Right lung (tissue), 5 donors: ENCODE results near the gene CRIP1. TPM values are rescaled to one million over a fixed set of nuclear protein-coding genes. Genes with fewer than 3 reads are reported as not detected.

Experiments used
- DNase-seq, 2 donors: peaks; one replicate each; pipeline ENCODE4 v3.0.0-alpha.2; 2013
- polyA plus RNA-seq, 5 donors: library from polyadenylated mRNA; unstranded; fragments of 120-200 nt; gene quantifications; one replicate each; pipeline versions ENCODE4 v1.2.1 to v1.2.3, GENCODE V29; 2013; ENCODE audit warnings: inconsistent platforms in 1 of 5, low replicate concordance in 1 of 5; ENCODE audit not compliant: insufficient read length in 5 of 5, insufficient read depth in 1 of 5

The CRIP1 gene
- polyA plus RNA-seq, 5 donors, result 68.3 to 158 (median 83.2) TPM

GRCh38 chr14:105448706-105449111 is 38.0 kb upstream of the CRIP1 start:
- peak; percentile 71 to 72 for DNase-seq

DNA sequence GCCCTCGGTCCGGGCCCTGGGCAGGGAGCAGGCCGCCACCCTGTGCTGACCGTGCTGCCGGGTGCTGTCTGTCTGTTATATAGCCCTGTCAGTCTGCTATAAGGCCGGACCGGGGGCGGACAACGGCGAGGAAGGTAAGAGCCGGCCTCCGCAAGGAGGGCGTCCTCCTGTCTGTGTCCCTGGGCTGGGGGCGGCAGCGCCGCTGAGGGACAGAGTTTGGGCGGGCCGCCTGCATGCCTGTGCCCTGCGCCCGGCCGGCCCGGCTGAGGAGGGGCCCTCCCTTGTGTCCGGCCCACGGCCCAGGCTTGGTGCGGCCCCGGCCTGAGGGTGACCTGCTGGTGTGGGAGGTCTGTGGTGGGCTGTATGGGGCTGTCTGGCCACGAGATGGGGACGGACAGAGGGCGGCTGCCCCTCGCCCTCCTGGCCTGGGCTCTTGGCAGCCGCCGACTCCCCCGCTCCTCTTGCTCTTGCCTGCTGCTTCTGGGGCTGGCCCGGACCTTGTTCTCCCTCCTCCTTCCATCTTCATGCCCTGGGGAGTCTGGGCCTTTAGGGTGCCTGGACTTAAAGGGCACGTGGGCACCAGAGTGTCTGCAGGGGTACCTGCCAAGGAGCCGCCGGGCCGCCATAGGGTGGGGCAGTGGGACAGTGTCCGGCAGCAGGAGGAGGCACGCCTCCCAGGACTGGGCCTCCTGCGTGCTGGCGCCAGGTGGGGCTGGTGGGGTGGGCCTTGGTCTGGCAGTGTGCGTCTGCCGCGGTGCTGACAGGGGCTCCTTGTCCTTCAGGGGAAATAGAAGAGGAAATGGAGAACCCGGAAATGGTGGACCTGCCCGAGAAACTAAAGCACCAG is 37.2 kb upstream of the CRIP1 start:
- no peak for DNase-seq

- no peak for DNase-seq
Observed at GRCh38 chr14:105450123-105450505, 36.6 kb upstream of the CRIP1 start.

DNA sequence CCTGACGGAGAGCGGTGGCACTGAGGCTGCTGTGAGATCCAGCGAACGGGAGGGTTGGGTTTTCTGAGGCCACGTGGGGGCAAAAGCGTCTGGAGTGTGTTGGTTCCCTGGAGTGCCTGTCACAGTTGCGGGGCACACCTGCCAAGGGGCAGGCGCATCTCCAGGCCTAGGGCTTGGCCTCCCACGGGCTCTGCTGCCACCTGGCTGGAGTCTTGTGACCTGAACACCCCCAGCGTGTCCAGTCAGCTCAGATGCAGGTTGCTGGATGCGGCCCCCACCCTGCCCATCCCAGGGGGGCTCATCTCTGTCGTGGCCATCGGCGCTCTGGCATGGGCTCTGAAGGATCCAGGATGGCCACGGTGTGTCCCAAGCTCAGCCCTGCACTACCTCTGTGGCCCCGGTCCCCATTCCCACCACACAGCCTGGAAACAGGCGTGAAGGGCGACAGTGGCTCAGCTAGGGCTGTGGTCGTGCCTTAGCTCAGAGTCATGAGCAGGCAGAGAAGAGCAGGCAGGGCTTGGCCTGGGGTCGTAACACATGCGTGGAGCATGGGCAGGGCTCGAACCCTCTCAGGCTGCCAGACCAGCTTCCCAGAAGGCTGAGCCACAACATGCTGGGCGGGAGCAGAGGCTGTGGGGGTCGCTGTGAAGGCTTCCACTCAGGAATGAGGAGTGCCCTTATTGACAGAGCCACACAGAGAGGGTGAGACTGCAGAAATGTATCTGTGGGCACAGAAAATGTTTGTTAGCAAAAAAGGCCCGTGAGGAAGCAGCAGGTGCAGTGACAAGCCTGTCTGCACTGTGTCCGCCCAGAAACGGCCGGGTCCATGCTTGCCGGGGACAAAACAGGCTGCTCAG is 35.6 kb upstream of the CRIP1 start:
- no peak for DNase-seq

- no peak for DNase-seq
Observed at GRCh38 chr14:105452963-105453362, 33.7 kb upstream of the CRIP1 start.

DNA sequence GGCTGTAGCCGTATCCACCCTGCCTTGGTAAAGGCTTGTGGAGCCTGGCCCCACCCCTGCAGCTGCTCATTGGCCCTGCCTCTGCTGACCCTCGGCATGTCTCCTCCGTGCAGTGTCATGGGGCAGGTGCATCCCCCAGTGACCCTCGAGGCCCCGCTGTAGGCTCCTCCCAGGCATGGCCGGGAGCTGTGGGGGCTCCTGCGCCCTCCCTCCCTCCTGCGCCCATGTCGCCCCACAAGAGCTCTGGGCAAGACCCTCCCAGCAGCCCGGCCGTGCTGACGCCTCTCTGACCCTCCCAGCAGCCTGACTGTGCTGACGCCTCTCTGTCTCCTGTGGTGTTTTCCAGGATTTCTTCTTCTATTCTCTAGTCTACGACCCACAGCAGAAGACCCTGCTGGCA is 32.8 kb upstream of the CRIP1 start:
- no peak for DNase-seq

- DNase-seq, result no peak
Observed at GRCh38 chr14:105455086-105455640, 31.5 kb upstream of the CRIP1 start.

DNA sequence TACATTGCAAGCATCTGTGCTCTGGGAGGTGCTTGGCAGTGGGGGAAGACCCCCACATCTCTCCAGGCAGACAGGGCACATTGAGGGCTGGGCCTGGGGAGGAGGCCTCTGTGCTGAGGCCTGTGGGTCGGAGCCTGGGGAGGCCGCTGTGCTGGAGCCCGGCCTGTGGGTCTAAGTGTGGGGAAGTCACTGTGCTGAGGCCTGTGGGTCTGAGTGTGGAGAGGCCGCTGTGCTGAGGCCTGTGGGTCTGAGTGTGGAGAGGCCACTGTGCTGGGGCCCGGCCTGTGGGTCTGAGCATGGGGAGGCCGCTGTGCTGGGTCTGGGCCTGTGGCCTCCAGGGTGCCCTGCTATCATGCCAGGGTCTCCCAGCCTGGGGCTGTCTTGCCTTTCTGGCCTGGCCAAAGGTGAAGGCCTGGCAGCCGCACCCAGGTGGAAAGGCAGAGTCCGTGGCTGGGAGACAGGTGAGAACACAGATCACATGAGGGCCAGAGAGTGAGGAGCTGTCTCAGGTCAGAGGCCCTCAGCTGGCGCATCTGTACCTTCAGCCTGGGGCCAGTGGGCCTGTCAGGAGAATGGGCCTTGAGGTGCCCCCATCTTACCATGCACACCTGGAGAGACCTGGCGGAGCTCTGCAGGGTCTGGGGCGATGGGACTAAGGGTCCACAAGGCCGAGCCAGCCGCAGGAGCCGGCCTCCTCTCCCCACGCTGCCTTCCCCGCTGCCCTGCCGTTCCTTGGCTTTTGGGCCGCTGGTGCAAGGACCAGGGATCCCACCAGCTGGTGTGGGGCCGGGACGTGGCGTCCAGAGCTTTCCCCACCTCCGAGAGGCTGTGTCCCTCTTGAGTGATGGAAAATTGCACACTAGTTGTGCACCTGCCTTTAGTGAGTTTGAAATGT is 30.7 kb upstream of the CRIP1 start:
- no peak for DNase-seq

- DNase-seq, result no peak
Observed at GRCh38 chr14:105456736-105457617, 29.7 kb upstream of the CRIP1 start.

- no peak for DNase-seq
Observed at GRCh38 chr14:105458010-105458409, 28.7 kb upstream of the CRIP1 start.

DNA sequence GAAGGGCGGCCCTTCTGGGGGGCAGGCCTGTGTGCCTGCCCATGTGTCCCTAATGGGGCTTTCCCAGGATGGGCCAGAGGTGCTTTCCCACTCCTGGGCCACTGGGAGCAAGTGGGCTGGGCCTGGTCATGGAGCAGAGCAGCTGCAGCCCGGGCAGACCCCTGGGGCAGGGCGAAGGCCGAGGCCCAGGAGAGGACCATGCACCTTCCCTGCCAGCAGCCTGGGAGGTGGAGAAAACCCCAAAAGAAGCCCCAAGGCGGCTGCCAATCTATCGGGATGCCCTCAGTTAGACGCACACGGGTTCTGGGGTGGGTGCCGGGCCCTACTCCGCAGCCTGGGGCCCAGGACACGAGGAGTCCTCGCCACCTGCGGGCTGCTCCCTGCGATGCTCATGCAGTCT is 28.1 kb upstream of the CRIP1 start:
- no peak for DNase-seq

- DNase-seq, result no peak
Observed at GRCh38 chr14:105460116-105460515, 26.6 kb upstream of the CRIP1 start.

DNA sequence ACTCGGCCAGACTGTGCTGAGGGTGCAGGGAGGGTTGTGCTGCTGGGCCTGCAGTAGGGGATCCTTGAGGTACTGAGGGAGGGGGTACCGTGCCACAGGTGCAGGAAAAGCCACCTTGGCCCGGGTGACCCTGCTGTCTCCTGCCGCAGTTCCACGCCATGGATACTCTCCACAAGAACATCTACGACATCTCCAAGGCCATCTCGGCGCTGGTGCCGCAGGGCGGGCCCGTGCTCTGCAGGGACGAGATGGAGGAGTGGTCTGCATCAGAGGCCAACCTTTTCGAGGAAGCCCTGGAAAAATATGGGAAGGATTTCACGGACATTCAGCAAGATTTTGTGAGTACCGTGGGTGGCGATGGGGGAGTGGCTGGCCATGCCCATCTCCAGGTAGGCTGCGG is 26.1 kb upstream of the CRIP1 start:
- DNase-seq, result no peak

- DNase-seq, result no peak
Observed at GRCh38 chr14:105461903-105462302, 24.8 kb upstream of the CRIP1 start.

DNA sequence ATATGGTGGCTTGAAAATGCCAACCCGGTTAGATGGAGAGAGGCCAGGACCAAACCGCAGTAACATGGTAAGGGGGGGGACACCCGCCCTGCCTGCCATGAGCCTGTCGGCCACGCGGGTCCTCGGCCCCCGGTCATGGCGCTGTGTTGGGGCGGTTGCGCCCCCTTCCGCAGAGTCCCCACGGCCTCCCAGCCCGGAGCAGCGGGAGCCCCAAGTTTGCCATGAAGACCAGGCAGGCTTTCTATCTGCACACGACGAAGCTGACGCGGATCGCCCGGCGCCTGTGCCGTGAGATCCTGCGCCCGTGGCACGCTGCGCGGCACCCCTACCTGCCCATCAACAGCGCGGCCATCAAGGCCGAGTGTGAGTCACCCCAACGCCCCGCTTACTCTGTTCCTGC is 22.2 kb upstream of the CRIP1 start:
- no peak for DNase-seq

DNA sequence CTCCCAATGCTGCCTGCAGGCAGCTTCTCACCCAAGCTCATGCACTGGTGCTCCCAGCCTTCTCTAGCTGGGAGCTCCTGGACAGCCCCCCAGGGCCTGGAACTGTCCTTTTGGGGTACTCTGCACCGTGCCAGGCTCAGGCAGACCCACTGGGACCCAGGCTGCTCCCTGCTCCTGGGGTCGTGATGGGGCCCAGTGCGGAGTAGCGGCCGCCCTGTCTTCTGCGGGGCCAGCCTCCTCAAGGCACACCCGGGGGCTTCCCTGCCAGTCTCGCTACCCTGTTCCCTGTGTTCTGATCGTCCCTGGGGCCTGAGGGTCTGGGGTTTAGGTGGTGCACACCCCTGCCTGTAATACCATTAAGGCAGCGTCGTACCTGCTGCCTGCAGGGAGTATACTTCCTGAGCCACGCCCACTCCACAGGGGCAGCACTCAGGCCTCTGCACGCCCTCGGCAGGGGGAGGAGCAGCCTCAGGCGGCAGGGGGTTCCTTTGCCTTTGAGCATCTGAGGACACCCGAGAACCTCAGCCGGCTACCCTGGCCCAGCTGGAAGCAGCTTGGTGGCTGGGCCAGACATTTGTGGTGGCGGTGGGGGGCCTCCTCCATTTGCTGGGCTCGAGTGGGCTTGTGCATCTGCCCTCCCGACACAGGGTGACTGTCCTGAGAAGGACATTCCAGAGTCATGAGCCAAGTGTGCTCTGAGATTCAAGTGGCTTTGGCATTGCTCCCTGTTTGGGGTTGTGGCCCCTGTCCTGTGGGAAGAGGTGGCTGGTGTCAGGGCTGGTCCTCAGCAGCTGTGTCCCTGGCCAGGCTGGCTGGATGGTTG is 21.3 kb upstream of the CRIP1 start:
- no peak for DNase-seq

- DNase-seq, result no peak
Observed at GRCh38 chr14:105466531-105467248, 20.0 kb upstream of the CRIP1 start.

- no peak for DNase-seq
Observed at GRCh38 chr14:105467249-105467941, 19.3 kb upstream of the CRIP1 start.
